HG03575 (cell line): ENCODE results near the gene PPP1R1C.

Experiments
- ATAC-seq: cut with Tn5 transposase; IDR thresholded peaks from one replicate; pipeline ENCODE4 v1.9.1; 2021; ENCODE audit not compliant: unreplicated experiment, insufficient number of reproducible peaks, low FRiP score; ENCODE audit errors: extremely low read depth

PPP1R1C gene

DNA sequence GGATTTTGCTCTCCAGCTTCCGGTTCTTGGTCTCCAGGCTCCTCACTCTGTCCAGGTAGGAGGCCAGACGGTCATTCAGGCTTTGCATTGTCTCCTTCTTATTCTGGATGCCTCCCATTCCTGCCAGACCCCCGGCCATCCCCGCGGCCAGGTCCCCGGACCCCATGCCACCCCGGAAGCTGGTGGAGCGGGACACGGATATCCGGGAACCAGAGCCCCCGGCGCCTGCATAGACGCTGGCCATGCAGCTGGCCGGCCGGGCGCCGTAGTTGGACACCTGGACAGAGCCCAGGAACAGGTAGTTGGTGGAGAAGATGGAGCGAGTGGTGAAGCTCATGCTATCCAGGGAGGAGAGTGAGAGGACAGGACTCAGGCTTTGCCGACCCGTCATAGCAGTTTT, 23.5 kb upstream of the PPP1R1C start:
- no peak for ATAC-seq

DNA sequence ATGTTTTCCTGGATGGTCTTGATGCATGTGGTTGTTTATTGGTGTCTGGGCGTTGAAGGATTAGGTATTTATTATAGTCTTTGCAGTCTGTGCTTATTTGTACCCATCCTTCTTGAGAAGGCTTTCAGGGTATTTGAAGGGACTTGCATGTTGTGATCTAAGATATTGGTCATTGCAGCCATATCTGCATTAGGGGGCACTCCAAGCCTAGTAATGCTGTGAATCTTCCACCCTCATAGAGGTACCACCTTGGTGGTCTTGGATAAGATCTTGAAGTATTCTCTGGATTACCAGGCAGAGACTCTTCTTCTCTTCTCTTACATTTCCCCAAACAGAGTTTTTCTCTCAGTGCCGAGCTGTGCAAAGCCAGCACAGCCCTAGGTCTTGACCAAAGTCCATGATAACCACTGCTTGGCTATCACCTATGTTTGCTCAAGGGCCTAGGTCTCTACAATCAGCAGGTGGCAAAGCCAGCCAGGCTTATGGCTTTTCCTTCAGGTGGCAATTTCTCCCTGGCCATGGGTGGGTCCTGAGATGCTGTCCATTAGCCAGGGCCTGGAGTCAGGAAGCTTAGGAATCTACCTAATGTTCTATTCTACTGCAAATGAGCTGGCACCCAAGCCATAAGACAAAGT, 15.4 kb upstream of the PPP1R1C start:
- ATAC-seq, result no peak

DNA sequence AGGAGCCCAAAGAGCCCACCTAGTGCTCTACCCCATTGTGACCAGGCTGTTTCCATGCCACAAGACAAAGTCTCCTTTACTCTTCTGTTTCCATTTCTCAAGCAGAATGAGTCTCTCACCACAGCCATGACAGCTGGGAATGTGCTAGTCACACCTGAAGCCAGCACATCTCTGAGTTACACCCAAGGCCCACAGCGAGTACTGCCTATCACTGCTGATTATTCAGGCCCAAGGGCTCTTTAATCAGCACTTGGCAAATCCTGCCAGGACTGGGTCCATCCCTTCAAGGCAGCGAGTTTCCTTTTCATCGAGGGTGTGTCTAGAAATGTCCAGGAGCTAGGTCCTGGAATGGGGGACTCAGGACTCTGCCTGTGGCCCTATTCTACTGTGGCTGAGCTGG, 14.6 kb upstream of the PPP1R1C start:
- ATAC-seq, result no peak

DNA sequence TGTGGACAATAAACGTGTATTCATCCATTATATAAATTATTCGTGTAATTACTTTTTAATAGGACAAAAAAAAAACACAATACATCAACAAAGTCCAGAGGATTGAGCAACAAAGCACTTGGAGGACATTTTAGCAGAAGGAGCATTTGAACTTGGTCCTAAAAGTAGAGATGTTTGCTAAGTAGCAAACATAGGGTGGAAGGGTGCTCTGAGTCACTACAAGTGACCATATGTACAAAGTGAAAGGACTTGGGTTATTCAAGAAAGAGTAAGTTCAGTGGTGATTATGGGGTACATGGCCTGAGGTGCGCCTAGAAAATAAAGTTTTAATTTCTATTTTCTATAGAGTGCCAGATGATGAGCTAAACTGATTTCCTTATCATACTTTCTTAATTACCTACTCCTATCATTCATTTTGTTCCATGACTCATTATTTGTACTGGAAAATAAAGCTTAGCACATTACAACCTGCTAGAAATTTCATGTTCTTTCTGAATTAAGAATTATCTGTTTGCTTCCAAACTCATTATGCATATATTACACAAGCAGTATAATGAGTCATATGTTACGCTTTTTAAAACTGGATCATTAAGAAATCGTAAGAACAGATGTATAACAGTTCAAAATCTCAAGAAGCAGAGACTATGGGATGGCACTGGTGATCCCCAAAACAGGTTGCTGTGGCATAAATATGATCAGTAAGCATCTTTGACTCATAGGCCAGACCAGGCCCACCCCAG, 13.1 kb upstream of the PPP1R1C start:
- no peak for ATAC-seq

DNA sequence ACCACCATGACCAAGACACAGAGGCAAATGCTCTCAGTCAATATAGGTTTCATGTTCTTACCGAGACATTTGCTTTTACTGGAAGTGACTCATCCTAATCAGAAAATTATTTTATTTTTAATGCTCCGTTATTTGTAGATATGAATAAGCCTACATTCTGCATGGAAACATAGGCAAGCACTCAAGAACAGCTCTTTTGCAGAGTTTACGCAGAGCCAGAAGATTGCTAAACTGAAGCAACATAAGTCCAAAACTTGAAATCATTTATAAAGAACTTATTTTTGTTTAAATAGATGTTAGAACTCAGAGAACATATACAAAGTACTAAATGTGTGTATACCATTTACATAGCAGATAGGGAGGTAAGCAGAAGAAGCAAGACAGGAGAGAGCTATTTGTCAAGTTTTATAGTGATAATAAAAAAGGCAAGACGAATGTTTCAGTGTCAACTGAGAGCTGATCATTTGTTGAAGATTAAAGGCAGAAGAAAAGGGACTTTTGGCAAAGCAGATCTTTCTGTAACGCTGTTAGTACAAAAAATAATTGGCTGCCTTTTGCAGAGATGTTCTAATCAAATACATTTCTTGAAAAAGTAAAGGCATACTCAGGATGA, 12.4 kb upstream of the PPP1R1C start:
- no peak for ATAC-seq

DNA sequence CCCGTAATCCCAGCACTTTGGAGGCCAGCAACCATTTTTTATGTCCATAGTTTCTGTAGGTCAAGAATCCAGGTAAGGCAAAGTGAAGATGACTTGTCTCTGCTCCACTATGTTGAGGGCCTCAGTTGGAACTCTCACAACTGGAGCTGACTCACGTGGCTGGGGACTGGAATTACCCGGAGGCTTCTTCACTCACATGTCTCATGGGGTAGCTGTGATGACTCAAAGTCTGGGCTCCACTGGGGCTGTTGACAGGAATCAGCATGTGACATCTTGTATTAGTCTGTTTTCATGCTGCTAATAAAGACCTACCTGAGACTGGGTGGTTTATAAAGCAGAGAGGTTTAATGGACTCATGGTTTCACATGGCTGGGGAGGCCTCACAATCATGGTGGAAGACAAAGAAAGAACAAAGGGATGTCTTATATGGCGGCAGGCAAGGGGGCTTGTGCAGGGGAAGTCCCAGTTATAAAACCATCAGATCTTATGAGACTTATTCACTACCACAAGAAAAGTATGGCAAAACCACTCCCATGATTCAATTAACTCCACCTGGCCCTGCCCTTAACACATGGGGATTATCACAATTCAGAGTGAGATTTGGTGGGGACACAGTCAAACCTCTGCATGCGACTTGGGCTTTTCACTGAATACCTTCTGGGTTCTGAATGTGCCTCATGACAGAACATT, 7.8 kb upstream of the PPP1R1C start:
- no peak for ATAC-seq

DNA sequence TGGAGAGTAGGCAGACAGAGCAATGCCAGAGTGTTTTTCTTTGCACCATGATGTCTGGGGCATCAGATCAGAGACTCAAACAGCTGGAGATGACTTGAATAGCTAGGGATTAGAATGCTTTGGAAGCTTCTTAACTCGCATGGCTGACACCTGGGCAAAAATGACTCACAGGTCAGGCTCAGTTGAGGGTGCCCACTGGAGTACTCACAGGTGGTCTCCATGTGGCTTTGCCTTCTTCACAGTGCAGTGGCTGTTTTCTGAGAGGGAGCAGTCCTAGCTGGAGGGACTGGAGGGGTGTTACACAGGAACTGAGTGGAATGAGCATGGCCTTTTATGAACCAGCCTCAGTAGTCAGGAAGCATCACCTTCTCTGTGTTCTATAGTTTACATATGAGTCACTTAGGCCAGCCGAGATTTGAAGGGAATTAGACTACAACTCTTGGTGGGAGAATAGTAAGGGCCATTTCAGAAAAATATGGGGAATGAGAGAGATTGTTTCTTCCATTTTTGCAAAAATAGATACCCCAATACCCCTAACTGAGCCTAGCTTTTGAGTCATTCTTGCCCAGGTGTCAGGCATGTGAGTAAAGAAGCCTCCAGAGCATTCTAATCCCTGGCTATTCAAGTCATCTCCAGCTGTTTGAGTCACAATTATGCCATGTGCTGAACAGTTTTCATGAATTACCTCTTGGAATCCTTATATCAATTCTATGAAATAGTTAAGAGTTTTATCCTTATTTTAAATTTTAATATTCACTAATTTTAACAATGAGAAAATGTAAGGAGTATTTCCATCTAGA, 7.1 kb upstream of the PPP1R1C start:
- ATAC-seq, result no peak

DNA sequence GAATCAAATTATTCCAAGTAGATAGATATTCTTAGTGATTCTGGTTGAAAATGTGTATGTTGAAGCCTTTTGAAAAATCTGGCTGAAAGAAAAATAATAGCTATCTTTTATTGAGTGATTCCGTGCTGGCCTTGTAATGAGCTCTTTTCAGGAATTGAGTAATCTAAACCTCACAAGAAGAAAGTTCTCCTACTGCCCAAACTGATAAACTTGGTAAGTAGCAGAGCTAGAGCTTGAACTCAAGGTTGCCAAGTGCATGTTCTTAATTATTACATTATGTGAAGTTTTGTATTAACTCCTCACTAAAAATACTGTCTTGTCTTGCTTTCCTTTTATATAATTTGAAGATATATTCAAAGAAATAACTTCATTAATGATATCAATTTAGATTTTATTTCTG, 1.6 kb upstream of the PPP1R1C start:
- no peak for ATAC-seq

DNA sequence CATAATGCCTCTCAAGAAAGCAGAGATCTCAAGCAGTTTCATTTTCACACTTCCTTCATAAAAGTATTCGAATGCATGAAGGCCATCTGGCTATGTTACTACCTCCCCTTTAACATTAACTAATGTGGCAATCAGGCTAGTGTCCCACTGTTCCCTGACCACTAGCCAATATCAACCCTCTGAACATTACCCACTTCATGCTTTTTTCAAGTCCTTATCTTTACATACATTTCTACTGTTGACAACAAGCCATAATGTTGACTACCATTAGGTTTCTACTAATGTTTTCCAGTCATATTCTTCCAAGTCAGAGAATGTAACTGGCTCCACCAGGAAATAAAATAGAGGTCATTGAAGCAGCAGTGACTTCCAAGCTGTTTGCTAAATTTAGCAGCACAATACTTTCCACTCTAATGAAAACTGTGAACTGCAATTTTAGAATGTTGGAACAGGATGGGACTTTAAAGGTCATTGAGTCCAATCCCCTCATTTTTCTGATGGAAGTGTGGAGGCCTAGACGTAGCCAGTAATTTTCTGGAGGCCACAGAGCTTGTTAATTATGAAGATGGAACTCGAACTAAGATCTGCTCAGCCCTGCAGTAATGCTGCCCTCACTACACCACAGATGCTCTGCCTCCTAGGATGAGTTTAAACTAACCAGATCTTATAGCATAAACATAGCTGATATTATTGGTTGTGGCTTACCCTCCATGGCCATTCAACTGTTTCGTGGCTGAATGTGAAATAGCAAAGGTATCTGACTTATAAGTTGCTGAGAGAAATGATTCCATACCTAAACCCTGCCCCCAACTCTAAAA, 630 bp upstream of the PPP1R1C start:
- ATAC-seq, result no peak

DNA sequence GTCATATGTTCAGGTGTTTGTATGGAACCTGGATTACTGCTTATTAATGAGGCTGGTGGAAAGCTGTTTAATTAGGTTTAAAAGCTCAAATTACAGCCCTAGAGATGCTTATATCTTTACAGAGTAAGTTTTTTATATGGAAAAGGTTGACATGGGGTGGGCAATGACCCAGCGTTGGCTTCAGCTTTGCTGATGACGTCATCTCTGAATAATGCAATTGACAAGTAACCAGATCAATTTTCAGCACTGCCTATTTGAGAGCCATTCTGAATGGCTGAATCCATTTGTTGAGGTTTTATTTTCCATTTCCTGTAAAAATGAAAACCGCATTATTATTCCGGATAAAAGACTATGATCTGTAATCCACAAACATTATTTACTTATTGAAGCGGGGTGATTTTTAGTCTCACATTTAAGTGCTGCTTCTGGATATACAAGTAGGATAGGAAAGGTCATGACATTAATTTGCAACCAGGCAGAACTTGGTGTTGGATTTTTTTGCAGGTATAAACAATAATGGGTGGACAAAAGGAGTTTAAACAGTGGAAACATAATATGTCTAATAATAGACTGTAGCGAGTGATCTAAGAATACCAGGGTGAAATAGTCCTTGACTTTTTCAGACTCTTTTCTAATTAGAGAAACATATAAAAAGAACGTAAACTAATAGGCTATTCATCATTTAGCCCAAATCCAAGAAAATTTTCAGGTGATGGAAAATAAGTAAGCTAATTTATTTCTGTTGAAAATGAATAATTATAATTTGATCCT, 2.7 kb downstream of the PPP1R1C start:
- ATAC-seq, result no peak

DNA sequence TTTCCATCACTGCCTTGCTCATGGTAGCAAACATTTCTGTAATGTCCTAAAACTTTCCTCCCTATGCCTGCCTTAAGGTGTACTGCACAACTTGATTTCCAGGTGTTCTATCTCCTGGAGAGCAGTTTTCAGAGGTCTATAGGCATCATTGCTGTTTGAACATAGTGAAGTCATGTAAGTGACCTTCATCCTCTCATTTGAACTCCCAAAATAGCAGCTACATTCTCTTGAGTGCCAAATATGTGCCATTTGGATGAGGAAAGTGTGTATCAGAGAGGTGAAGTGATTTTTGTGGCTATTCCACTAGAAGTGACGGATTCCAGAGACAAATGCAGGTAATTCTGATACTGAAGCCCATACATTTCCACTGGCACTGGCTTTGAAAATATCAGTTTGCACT, 3.4 kb downstream of the PPP1R1C start:
- no peak for ATAC-seq

DNA sequence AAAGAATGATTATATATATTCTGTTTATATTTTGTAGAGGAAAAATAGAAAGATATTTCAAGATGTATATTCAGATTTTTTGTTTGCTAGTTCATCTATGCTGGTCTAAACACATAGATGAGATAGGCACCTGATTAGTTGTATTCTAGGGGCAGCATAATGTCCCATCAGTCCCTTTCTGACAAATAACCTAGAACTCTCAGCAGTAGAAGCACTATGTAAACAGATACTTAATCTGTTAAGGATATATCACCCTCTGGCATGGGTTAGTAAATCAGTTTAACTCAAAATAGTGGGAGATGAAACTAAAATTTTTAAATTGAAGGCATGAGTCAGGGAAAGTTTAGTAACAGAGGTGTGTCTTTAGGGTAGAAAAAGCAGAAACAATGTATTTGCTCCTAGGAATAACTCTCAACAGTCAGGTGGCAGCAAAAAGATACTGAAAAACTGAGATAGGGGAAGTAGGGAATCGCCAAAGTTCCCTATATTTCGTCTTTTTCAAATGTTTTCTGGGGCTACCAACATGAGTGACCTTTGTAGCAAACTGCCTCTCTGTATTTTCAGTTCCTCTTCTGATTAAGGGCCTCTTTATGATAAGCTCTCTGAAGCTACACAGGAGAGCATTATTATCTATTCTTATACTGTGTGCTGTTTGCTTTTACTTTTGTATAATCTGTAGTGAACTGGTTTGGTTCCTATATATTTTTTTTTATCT, 5.7 kb downstream of the PPP1R1C start:
- peak; percentile 95 for ATAC-seq

DNA sequence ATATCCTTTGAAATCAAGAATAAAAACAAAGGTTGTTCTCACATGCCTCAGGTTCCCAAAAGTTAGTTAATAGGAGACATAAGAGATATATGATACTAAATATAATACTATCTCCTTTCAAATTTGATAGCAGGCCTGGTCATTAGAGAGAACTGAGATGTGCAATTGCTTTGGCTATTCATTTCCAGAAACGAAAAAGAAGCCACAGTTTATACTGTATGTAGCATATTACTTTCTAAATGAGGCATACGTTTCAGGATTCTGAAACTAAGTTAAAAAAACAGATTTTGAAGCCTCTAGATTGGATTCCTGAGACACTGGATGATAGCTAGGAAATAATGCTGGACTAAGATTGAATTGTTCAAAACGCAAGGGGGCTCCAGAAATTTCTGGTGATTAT, 7.1 kb downstream of the PPP1R1C start:
- peak; percentile 78 for ATAC-seq

DNA sequence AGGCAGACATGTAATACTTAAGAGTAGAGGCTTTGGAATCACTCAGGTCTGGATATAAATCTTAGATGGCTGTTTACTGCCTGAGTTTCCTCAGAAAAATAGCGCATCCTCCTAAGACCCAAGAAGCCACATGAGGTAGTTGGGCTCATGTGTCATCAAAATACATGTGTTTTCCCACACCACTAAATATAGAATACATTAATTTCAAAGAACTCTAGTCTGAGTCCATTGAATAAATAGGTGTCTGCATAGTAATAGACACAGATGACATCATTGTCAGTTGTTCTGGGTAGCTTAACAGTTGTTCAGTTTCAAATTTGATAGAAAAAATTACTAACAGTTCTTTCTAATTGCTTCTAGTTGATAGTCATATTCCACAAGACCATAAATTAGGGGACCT, 9.6 kb downstream of the PPP1R1C start:
- no peak for ATAC-seq

DNA sequence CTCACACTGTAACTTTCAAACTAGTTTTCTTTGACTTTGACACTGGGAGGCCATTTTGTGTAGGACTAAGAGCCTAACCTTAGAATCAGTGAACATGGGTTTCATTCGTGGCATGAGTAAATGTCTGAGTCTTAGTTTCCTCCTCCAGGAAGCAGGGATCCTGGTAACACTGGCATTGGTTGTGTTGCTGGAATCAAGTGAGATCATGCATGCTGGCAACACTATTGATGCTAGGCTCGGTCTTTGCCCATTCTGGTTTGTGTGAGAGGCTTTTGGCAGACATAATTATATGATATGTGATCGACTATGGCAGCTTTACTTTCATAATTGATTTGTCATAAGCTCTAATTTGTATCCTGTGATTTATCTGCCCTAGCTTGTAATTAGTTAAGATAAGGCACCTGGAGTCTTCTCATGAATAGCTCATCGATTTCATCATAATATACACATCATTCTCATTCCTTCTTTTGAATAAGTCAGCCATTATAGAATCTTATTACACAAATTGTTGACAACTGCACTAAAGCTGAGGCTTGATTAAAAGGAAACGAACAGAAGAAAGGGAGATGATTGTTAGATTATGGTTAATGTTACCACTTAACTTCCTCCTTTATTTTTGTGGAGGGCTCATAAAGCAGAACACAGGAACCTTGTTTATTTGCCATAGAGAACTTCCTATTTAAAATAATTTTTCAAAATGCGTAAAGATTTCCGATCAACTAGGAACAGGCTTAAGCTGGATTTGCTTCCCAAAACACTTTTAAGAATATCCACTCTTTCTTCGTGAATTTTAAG, 12.6 kb downstream of the PPP1R1C start:
- ATAC-seq, result no peak

DNA sequence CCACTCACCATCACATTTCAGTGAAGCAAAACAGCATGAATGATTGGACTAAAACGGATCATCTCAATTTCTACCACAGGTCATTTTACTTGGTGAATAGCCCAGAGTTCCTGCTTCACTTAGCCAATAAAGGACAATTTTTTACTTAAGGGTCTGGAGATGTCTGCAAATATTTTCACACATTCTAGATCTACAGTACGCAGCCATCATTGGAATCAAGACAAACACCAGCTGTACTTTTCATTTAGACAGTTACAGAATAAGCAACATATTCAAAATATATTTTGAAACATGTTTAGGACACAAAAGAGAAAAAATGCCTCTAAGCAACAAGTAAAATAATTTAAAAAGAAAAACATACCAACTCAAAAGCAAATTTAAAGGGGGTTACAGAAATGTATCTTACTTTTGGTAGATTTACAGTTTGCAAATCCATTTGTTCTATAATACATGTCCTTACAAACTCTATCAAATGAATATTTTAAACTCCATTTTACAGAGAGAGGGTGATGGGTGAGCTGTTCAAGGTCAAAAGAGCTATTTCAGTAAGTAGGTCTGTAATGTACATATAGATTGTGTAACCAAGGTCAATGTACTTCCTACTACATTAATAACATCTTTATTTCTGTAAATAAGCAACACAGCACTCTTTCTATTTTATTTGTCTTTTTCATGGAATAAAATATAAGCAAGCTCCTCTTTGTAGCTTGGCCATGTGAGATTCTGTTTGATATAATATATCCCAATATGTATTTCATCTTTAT, 13.4 kb downstream of the PPP1R1C start:
- ATAC-seq, result no peak
